ENCODE measurements around the gene ATAD3C. TPM values are rescaled to one million over a fixed set of nuclear protein-coding genes. Genes with fewer than 3 reads are reported as not detected.
"Not testable (repeated sequence)": the region's sequence is repeated elsewhere in the genome, so short reads cannot be mapped to it uniquely, and the experiment has no call there.

ATAD3C gene
- polyA plus RNA-seq, 2 of the 4 experiments (the other 2 are of a cell fraction): not detected

DNA sequence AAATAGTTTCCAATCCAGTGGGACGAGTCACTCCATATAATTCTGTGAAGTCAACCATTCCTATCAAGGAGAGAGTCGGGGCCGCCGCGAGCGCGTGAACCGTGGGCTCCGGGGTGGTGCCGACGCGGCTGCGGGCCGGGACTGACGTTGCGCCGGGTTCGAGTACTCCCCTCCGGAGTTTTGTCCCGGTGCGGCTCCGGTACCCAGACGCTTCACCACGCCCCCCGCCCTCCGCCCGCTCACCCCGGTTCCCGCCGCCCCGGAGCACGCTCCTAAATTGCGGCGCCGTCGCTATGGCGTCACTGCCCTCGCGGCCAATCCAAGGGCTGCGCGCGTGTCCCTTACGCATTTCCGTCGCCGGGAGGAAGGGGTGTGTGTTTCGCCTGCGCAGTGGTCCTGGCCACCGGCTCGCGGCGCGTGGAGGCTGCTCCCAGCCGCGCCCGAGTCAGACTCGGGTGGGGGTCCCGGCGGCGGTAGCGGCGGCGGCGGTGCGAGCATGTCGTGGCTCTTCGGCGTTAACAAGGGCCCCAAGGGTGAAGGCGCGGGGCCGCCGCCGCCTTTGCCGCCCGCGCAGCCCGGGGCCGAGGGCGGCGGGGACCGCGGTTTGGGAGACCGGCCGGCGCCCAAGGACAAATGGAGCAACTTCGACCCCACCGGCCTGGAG is 22.0 kb downstream of the ATAD3C start, which contains the start of gene ATAD3B:
Gene ATAD3B, plus strand, starts transcription at position 377 of the 664 bp plus-strand sequence. Its CDS starts 120 bp downstream, at position 497.
- WGBS (ENCODE audit: missing lambda C conversion rate): no CpG with 5 or more reads among the region's 87 CpGs
- TF ChIP-seq, protein P1, sequence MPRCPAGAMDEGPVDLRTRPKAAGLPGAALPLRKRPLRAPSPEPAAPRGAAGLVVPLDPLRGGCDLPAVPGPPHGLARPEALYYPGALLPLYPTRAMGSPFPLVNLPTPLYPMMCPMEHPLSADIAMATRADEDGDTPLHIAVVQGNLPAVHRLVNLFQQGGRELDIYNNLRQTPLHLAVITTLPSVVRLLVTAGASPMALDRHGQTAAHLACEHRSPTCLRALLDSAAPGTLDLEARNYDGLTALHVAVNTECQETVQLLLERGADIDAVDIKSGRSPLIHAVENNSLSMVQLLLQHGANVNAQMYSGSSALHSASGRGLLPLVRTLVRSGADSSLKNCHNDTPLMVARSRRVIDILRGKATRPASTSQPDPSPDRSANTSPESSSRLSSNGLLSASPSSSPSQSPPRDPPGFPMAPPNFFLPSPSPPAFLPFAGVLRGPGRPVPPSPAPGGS (IDR thresholded peaks at IDR 0.05): no peak
- TF ChIP-seq HOXA7 (CRISPR knock-in tag; IDR thresholded peaks at IDR 0.05) (no peak), JUNB (IDR thresholded peaks at IDR 0.05) (no peak), ZC3H11A (IDR thresholded peaks at IDR 0.05) (no peak), FOXS1 (CRISPR knock-in tag; IDR thresholded peaks at IDR 0.05) (no peak)
- ChIA-PET CTCF (no interaction called here), POLR2A (no interaction called here)
- H3K27ac ChIP-seq: no peak within 1 kb of the TSS
- H3K4me3 ChIP-seq: no peak within 1 kb of the TSS
- H3K9me3 ChIP-seq: no peaks in the 10 kb centered on the region
- FAIRE-seq: no peak
- no peak for DNase-seq (ENCODE audit: low read depth in 1 of 2, low spot score in 1 of 2)
- peak in 1 of 2 experiments; percentile 64; a peak in 1 of 6 replicates for ATAC-seq
- no peak within 1 kb of the TSS for H3K4me2 ChIP-seq
- H3K4me1 ChIP-seq: no peaks in the 10 kb centered on the region

DNA sequence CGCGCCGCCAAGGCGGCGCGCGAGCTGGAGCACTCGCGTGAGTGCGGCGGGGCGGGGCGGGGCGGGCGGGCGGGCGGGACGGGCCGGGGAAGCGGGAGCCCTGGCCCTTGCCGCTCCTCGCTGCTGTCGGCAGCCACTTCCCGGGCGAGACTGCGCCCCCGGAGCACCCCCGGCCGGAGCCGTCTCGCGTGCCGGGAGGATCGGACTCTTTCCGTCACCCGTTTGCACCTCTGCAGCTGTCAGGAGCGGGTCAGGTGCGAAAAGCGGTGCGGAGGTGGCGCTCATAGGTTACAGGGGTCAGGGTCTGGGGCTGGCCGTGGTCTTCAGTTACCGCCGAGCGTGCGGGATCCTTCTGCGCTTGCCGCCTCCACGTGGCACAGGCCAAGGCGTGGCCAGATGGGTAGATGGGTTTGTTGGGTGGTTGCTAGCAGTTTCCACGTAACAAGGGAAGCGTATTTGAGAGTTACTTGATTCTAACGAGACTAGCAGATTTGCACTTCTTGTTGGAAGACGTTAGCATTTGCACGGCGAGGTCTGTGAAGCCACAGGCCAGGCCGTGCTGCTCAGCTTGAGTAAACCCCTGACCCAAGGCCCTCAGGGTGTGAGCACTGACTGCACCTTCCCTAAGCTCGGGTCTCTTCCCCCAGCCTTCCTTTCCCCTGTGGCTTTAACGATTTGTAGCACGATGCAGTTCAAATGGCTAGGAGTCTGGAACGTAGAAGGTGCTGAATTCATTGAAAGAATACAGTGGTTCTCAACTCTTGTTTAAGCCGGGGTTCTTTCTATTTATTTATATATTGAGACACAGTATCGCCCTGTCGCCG is 22.8 kb downstream of the ATAD3C start:
- H3K9me3 ChIP-seq; POLR2A ChIA-PET; H3K27ac ChIP-seq; DNase-seq (ENCODE audit: low read depth in 1 of 2, low spot score in 1 of 2); CTCF ChIA-PET; H3K4me3 ChIP-seq; H3K4me1 ChIP-seq; H3K4me2 ChIP-seq; FAIRE-seq: not testable (repeated sequence)
- no CpG with 5 or more reads among the region's 65 CpGs for WGBS (ENCODE audit: missing lambda C conversion rate)
- ATAC-seq: peak in 1 of 2 experiments; percentile 50; a peak in 2 of 6 replicates

DNA sequence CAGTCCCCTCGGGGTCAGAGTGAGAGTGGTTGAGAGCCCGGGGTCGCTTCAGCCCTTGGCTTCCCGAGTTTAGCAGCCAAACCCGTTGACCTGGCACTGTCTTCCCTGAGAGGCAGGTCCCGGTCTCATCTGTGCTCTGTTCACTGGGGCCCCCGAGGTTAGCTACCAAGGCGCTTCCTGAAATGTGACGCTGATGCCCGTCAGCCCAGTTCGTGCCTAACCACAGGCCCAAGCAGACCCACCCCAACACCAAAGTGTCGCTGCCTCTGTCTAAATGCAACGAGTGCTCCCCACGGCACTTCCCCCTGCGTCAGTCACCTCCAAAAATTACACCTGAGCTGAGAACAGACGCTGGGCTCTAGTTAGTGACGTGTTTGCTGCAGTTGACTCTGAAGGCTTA is 26.5 kb downstream of the ATAD3C start:
- H3K4me1 ChIP-seq; FAIRE-seq; H3K4me2 ChIP-seq; H3K9me3 ChIP-seq; DNase-seq (ENCODE audit: low read depth in 1 of 2, low spot score in 1 of 2); H3K27ac ChIP-seq; CTCF ChIA-PET; ATAC-seq; H3K4me3 ChIP-seq; POLR2A ChIA-PET: not testable (repeated sequence)
- WGBS (ENCODE audit: missing lambda C conversion rate): no CpG with 5 or more reads among the region's 17 CpGs

DNA sequence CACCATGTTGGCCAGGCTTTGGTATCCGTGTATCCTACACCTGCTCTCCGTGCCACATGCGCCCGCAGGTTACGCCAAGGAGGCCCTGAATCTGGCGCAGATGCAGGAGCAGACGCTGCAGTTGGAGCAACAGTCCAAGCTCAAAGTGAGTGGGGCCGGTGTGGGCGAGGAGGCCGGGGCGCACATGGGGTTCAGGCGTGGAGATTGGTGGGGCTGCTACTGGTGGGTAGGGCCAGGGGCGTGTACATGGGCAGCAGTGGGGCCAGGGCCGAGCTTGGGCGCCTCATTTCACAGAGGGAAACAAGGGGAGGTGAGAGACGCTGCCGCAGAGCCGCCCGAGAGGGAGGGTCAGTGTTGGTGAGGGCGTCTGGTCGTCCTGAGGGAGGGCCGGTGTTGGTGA is 27.7 kb downstream of the ATAD3C start:
- no peak for DNase-seq (ENCODE audit: low read depth in 1 of 2, low spot score in 1 of 2)
- WGBS (ENCODE audit: missing lambda C conversion rate): no CpG with 5 or more reads among the region's 22 CpGs

DNA sequence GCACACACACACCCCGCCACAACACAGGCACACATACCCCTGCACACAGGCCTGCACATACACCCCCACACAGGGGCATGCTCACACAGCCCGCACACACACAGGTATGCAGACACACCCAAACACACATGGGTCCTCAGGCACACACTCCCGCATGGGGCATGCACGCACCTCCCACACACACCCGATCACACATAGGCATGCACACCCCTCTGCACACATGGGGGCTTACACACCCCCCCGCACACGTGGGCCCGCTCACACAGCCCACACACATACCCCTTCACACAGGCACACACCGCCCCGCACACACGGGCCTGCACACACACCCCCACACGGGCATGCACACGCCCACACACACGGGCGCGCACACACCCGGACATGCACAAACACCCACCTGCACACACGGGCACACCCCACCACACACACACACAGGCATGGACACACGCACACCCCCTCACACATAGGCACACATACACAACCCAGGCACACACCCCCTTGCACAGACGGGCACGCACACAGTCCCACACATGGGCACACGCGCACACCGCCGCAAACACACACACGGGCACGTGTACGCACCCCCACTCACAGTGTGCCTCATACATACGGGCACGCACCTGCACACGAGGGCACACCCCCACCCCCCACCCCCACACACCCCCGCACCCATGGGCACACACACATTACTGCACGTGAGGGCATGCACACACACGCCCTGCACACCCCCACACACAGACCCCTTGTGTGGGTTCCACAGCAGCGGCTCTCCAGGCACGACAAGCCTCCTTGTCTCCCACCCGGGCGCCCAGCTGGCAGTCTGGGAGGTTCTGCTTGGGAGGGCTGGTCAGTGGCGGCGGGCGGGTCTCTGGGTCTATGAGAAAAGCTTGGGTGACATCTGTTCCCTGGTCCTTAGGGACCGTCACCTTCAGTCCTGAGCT is 30.3 kb downstream of the ATAD3C start:
- ATAC-seq (no peak), FAIRE-seq (no peak), DNase-seq (ENCODE audit: low read depth in 1 of 2, low spot score in 1 of 2) (no peak)
- Histone ChIP-seq H3K27ac (no peak overlapping the region), H3K4me2 (no peak overlapping the region), H3K4me1 (no peaks in the 10 kb centered on the region), H3K9me3 (no peaks in the 10 kb centered on the region), H3K4me3 (no peak overlapping the region)
- WGBS (ENCODE audit: missing lambda C conversion rate): no CpG with 5 or more reads among the region's 42 CpGs
- ChIA-PET CTCF (no interaction called here), POLR2A (no interaction called here)
- TF ChIP-seq EHF (CRISPR knock-in tag; IDR thresholded peaks at IDR 0.05): no peak
- TF ChIP-seq JUN (IDR thresholded peaks at IDR 0.05): no peak
- TF ChIP-seq, protein P2, sequence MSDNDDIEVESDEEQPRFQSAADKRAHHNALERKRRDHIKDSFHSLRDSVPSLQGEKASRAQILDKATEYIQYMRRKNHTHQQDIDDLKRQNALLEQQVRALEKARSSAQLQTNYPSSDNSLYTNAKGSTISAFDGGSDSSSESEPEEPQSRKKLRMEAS (IDR thresholded peaks at IDR 0.05): no peak
- TF ChIP-seq POLR2A (IDR thresholded peaks at IDR 0.05; ENCODE audit: low read length): no peak
- TF ChIP-seq RNF2 (IDR thresholded peaks at IDR 0.05; ENCODE audit: borderline replicate concordance, low read depth): no peak
- no peak for TF ChIP-seq JUNB (IDR thresholded peaks at IDR 0.05)

More for the DNA sequence above, 27.7 kb downstream of the ATAD3C start:
- FAIRE-seq: no peak
- ChIA-PET POLR2A (no interaction called here), CTCF (no interaction called here)
- H3K27ac ChIP-seq: no peak overlapping the region
- no peak for ATAC-seq
- TF ChIP-seq ZSCAN20 (CRISPR knock-in tag; IDR thresholded peaks at IDR 0.05) (no peak), RFX5 (IDR thresholded peaks at IDR 0.05) (no peak), SMC3 (IDR thresholded peaks at IDR 0.05) (no peak), NR3C1 (IDR thresholded peaks at IDR 0.05) (no peak), HDAC2 (IDR thresholded peaks at IDR 0.05) (no peak), EHF (CRISPR knock-in tag; IDR thresholded peaks at IDR 0.05) (no peak), CBX8 (IDR thresholded peaks at IDR 0.05) (no peak), FOSB (CRISPR knock-in tag; IDR thresholded peaks at IDR 0.05) (no peak), BHLHE40 (IDR thresholded peaks at IDR 0.05; ENCODE audit: low read depth, low read length) (no peak)
- TF ChIP-seq, protein P3, sequence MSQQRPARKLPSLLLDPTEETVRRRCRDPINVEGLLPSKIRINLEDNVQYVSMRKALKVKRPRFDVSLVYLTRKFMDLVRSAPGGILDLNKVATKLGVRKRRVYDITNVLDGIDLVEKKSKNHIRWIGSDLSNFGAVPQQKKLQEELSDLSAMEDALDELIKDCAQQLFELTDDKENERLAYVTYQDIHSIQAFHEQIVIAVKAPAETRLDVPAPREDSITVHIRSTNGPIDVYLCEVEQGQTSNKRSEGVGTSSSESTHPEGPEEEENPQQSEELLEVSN (IDR thresholded peaks at IDR 0.05; ENCODE audit: borderline replicate concordance, low read depth): no peak
- no peaks in the 10 kb centered on the region for H3K9me3 ChIP-seq
- no peaks in the 10 kb centered on the region for H3K4me1 ChIP-seq
- H3K4me2 ChIP-seq: no peak overlapping the region
- no peak overlapping the region for H3K4me3 ChIP-seq

DNA sequence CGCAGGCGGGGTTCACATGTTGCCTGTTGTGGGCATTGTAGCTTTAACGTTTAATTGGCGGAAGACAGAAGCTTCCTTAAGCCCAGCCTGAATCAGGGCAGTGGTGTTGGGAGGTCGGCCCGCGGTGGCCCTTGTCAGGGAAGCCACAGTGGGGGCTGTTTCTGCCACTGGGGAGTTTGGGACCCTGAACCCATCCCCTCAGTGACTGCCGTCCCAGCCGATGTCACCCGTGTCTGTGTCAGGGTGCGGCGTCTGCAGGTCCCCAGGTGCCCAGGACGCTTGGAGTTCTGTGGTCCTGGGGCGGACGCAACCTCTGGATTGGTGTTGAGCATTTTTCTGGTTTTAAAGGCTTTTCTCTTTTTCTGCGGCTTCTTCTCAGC is 31.0 kb downstream of the ATAD3C start:
- H3K4me2 ChIP-seq; POLR2A ChIA-PET; H3K4me3 ChIP-seq; H3K9me3 ChIP-seq; FAIRE-seq; H3K27ac ChIP-seq; H3K4me1 ChIP-seq; ATAC-seq; DNase-seq (ENCODE audit: low read depth in 1 of 2, low spot score in 1 of 2); CTCF ChIA-PET: not testable (repeated sequence)
- WGBS (ENCODE audit: missing lambda C conversion rate): no CpG with 5 or more reads among the region's 16 CpGs

All from A549 (cell line).